Astrocyte (in vitro differentiated cells and primary cell): ENCODE results near the gene TOM1L2. TPM values are rescaled to one million over a fixed set of nuclear protein-coding genes. Genes with fewer than 3 reads are reported as not detected.

ENCODE experiments used
- DNase-seq: peaks from one replicate; pipeline ENCODE4 v3.0.0-alpha.2; 2010; ENCODE audit warnings: low read depth
- FAIRE-seq: peaks from 2 replicates; lab custom pipeline; 2011; peaks lifted over from hg19 to GRCh38; lab: Jason Lieb, UNC
- H2AFZ ChIP-seq: 2 replicates; pipeline ENCODE4 v1.6.0; 2012; ENCODE audit warnings: low read depth, low read length, inconsistent platforms
- H3K27ac ChIP-seq: 2 replicates; pipeline ENCODE4 v1.5.1; 2011; ENCODE audit warnings: low read depth, low read length, inconsistent platforms
- H3K27me3 ChIP-seq: 2 replicates; pipeline ENCODE4 v1.6.0; 2011; ENCODE audit warnings: low read length, inconsistent platforms; ENCODE audit not compliant: insufficient read depth
- H3K36me3 ChIP-seq: 2 replicates; pipeline ENCODE4 v1.5.1; 2011; ENCODE audit warnings: low read length, inconsistent platforms; ENCODE audit not compliant: insufficient read depth
- H3K4me1 ChIP-seq: 2 replicates; pipeline ENCODE4 v1.5.1; 2011; ENCODE audit warnings: low read length, inconsistent platforms; ENCODE audit not compliant: insufficient read depth
- H3K4me2 ChIP-seq: 2 replicates; pipeline ENCODE4 v1.6.0; 2012; ENCODE audit warnings: low read length, inconsistent platforms
- H3K4me3 ChIP-seq: 2 replicates; pipeline ENCODE4 v1.5.1; 2011; ENCODE audit warnings: low read depth, mild to moderate bottlenecking, low read length, inconsistent platforms; ENCODE audit not compliant: insufficient read depth
- H3K79me2 ChIP-seq: 2 replicates; pipeline ENCODE4 v1.6.0; 2012; ENCODE audit warnings: mild to moderate bottlenecking, low read length, inconsistent platforms; ENCODE audit not compliant: insufficient read depth
- H3K9ac ChIP-seq: 2 replicates; pipeline ENCODE4 v1.6.0; 2012; ENCODE audit warnings: mild to moderate bottlenecking, low read length, inconsistent platforms
- H3K9me3 ChIP-seq: 2 replicates; pipeline ENCODE4 v1.5.1; 2012; ENCODE audit warnings: low read depth, mild to moderate bottlenecking, low read length, inconsistent platforms; ENCODE audit not compliant: insufficient read depth
- H4K20me1 ChIP-seq: 2 replicates; pipeline ENCODE4 v1.6.0; 2012; ENCODE audit warnings: low read length, inconsistent platforms; ENCODE audit not compliant: insufficient read depth
- H3K27ac Mint-ChIP-seq: one replicate; pipeline ENCODE4 v1.8.0; 2021; ENCODE audit warnings: mild to moderate bottlenecking, mixed read lengths; ENCODE audit not compliant: unreplicated experiment
- H3K27me3 Mint-ChIP-seq: one replicate; pipeline ENCODE4 v1.8.0; 2021; ENCODE audit warnings: low read depth, mixed read lengths; ENCODE audit not compliant: unreplicated experiment
- H3K36me3 Mint-ChIP-seq: one replicate; pipeline ENCODE4 v1.8.0; 2021; ENCODE audit warnings: low read depth, mixed read lengths; ENCODE audit not compliant: unreplicated experiment
- H3K4me1 Mint-ChIP-seq: one replicate; pipeline ENCODE4 v1.8.0; 2021; ENCODE audit warnings: low read depth, mixed read lengths; ENCODE audit not compliant: unreplicated experiment
- H3K4me3 Mint-ChIP-seq: one replicate; pipeline ENCODE4 v1.8.0; 2021; ENCODE audit warnings: mild to moderate bottlenecking, moderate library complexity, mixed read lengths; ENCODE audit not compliant: unreplicated experiment
- H3K9me3 Mint-ChIP-seq: one replicate; pipeline ENCODE4 v1.8.0; 2021; ENCODE audit warnings: mild to moderate bottlenecking, mixed read lengths; ENCODE audit not compliant: unreplicated experiment
- CTCF ChIP-seq: IDR thresholded peaks from 2 replicates; pipeline ENCODE4 v1.5.1; 2011; ENCODE audit warnings: low read depth, mild to moderate bottlenecking, inconsistent platforms, low read length, moderate library complexity; ENCODE audit not compliant: insufficient read depth
- EZH2 ChIP-seq: IDR thresholded peaks from 2 replicates; pipeline ENCODE4 v1.6.1; 2012; ENCODE audit warnings: mild to moderate bottlenecking, low read length, inconsistent platforms; ENCODE audit not compliant: insufficient read depth
- total RNA-seq: library from RNA; stranded (reverse); gene quantifications from 2 replicates; pipeline ENCODE4 v1.2.1, GENCODE V29; 2021

The TOM1L2 gene
- total RNA-seq, 1 donor from 2014 or later = 54.4 TPM

DNA sequence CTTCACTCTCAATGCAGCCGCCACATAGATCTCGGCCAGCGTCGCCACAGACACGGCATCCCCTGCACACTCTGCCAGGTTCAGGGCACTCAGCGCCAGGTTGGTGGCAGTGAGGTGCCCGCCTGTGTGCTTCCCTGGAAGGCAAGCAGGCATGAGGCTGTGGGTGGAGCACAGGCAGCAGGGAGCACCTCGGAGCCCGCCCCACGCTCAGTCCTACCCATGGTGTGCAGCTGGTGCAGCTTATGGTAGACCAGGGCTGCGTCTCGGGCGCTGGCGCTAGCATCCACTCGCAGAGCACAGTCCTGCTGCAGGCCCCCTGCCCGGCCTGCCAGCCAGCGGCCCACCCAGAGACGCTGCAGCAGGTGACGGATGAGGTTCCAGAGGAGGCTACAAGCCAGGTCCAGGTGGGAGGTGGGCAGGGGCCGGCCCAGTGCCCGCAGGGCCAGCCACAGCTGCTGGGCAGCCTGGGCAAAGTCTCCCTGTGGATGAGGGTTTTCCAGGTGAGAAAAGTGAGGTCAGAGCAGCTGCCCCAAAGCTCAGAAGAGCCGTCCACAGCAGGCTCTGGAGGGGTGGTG is 155.9 kb downstream of the TOM1L2 start:
- Mint-ChIP-seq H3K4me1 (peaks cover 25% of the 10 kb centered on the region), H3K9me3 (peaks cover 2% of the 10 kb centered on the region), H3K36me3 (peaks cover 7% of the 10 kb centered on the region), H3K4me3 (no peak overlapping the region), H3K27ac (no peak overlapping the region), H3K27me3 (no peaks in the 10 kb centered on the region)
- H2AFZ ChIP-seq = no peak overlapping the region
- H3K9ac ChIP-seq = no peak overlapping the region
- TF ChIP-seq CTCF (no peak), EZH2 (no peak)
- H3K27ac ChIP-seq = no peak overlapping the region
- H3K36me3 ChIP-seq = peaks cover 17% of the 10 kb centered on the region
- no peaks in the 10 kb centered on the region for H3K27me3 ChIP-seq
- no peaks in the 10 kb centered on the region for H3K9me3 ChIP-seq
- DNase-seq = no peak
- no peak overlapping the region for H3K4me3 ChIP-seq
- H3K4me2 ChIP-seq = no peak overlapping the region
- H3K4me1 ChIP-seq = peaks cover 28% of the 10 kb centered on the region
- FAIRE-seq = no peak
- peaks cover 91% of the 10 kb centered on the region for H4K20me1 ChIP-seq
- H3K79me2 ChIP-seq = peaks cover 13% of the 10 kb centered on the region

GRCh38 chr17:17815436-17816200 is 156.6 kb downstream of the TOM1L2 start:
- Mint-ChIP-seq H3K36me3 (peaks cover 7% of the 10 kb centered on the region), H3K9me3 (peaks cover 2% of the 10 kb centered on the region), H3K4me3 (no peak overlapping the region), H3K27ac (no peak overlapping the region), H3K27me3 (no peaks in the 10 kb centered on the region), H3K4me1 (peaks cover 23% of the 10 kb centered on the region)
- Histone ChIP-seq H3K4me1 (peaks cover 24% of the 10 kb centered on the region), H3K4me2 (no peak overlapping the region), H3K36me3 (peaks cover 17% of the 10 kb centered on the region), H3K4me3 (no peak overlapping the region), H3K27me3 (no peaks in the 10 kb centered on the region), H3K27ac (no peak overlapping the region), H3K79me2 (peaks cover 6% of the 10 kb centered on the region), H4K20me1 (peaks cover 84% of the 10 kb centered on the region), H2AFZ (no peak overlapping the region), H3K9me3 (no peaks in the 10 kb centered on the region), H3K9ac (no peak overlapping the region)
- FAIRE-seq (no peak), DNase-seq (no peak)
- TF ChIP-seq CTCF (no peak), EZH2 (no peak)

GRCh38 chr17:17815062-17815406 is 157.2 kb downstream of the TOM1L2 start:
- Histone ChIP-seq H3K4me3 (no peak overlapping the region), H3K79me2 (peaks cover under 1% of the 10 kb centered on the region), H2AFZ (no peak overlapping the region), H4K20me1 (peaks cover 84% of the 10 kb centered on the region), H3K36me3 (peaks cover 17% of the 10 kb centered on the region), H3K4me2 (no peak overlapping the region), H3K27me3 (no peaks in the 10 kb centered on the region), H3K27ac (no peak overlapping the region), H3K9ac (no peak overlapping the region), H3K4me1 (peaks cover 21% of the 10 kb centered on the region), H3K9me3 (no peaks in the 10 kb centered on the region)
- peaks cover 2% of the 10 kb centered on the region for H3K9me3 Mint-ChIP-seq
- TF ChIP-seq EZH2 (no peak), CTCF (no peak)
- H3K27ac Mint-ChIP-seq = no peak overlapping the region
- DNase-seq = no peak
- H3K4me3 Mint-ChIP-seq = no peak overlapping the region
- peaks cover 7% of the 10 kb centered on the region for H3K36me3 Mint-ChIP-seq
- FAIRE-seq = no peak
- H3K27me3 Mint-ChIP-seq = no peaks in the 10 kb centered on the region
- H3K4me1 Mint-ChIP-seq = peaks cover 25% of the 10 kb centered on the region
